ENCODE results near the gene LGALS3BP. TPM values are rescaled to one million over a fixed set of nuclear protein-coding genes. Genes with fewer than 3 reads are reported as not detected.

Gene LGALS3BP
- total and polyA plus RNA-seq, 2 donors (not counting 1 experiment from before 2014, with no cell fraction given), result 1.8 to 7.5 TPM

GRCh38 chr17:79000396-79001189 is 20.9 kb upstream of the LGALS3BP start:
- Mint-ChIP-seq H3K27me3 (no peaks in the 10 kb centered on the region), H3K4me3 (no peak overlapping the region), H3K27ac (no peak overlapping the region), H3K4me1 (peaks cover 7% of the 10 kb centered on the region), H3K9me3 (ENCODE audit: insufficient read depth) (no peaks in the 10 kb centered on the region)
- Histone ChIP-seq H3K9me3 (ENCODE audit: control extremely low read depth in 1 of 3, control insufficient read depth in 2 of 3, insufficient read depth in 1 of 3, low read length in 2 of 3) (no peaks in the 10 kb centered on the region), H3K27me3 (replicated peaks in 1 of 4; ENCODE audit: control extremely low read depth in 1 of 4, control insufficient read depth in 3 of 4, insufficient read depth in 4 of 4, low read length in 3 of 4) (no peaks in the 10 kb centered on the region), H4K20me1 (ENCODE audit: control insufficient read depth, insufficient read depth, low read length, poor library complexity, severe bottlenecking) (peaks cover 85% of the 10 kb centered on the region), H2AFZ (ENCODE audit: insufficient read depth, low read depth, low read length, poor library complexity, severe bottlenecking) (no peak overlapping the region), H3K36me3 (replicated peaks in 1 of 2; ENCODE audit: control extremely low read depth in 1 of 2, control insufficient read depth in 1 of 2, extremely low read depth in 1 of 2, insufficient read depth in 2 of 2, low read length in 1 of 2) (peaks cover 0 to 60% of the 10 kb centered on the region in 2 experiments), H3K27ac (ENCODE audit: low read length in 2 of 2) (no peak overlapping the region), H3K4me1 (ENCODE audit: control insufficient read depth in 2 of 2, insufficient read depth in 2 of 2, low read length in 2 of 2) (peaks cover 0 to 3% of the 10 kb centered on the region in 2 donors), H3K9ac (ENCODE audit: low read length) (no peak overlapping the region), H3K79me2 (ENCODE audit: control insufficient read depth, insufficient read depth, low read length) (peaks cover 53% of the 10 kb centered on the region), H3K4me3 (ENCODE audit: control extremely low read depth in 1 of 5, extremely low read depth in 1 of 5, insufficient read depth in 1 of 5, low read depth in 2 of 5, low read length in 4 of 5) (no peak overlapping the region), H3K4me2 (replicated peaks; ENCODE audit: low read depth, low read length, poor library complexity, severe bottlenecking) (no peak overlapping the region)
- 95% methylated on average over 25 of the region's 25 CpGs for WGBS (ENCODE audit: insufficient coverage)
- no peak for TF ChIP-seq EZH2 (IDR thresholded peaks at IDR 0.05; ENCODE audit: borderline replicate concordance, insufficient read depth, low read depth, low read length, poor library complexity, severe bottlenecking)
- TF ChIP-seq, protein P1, sequence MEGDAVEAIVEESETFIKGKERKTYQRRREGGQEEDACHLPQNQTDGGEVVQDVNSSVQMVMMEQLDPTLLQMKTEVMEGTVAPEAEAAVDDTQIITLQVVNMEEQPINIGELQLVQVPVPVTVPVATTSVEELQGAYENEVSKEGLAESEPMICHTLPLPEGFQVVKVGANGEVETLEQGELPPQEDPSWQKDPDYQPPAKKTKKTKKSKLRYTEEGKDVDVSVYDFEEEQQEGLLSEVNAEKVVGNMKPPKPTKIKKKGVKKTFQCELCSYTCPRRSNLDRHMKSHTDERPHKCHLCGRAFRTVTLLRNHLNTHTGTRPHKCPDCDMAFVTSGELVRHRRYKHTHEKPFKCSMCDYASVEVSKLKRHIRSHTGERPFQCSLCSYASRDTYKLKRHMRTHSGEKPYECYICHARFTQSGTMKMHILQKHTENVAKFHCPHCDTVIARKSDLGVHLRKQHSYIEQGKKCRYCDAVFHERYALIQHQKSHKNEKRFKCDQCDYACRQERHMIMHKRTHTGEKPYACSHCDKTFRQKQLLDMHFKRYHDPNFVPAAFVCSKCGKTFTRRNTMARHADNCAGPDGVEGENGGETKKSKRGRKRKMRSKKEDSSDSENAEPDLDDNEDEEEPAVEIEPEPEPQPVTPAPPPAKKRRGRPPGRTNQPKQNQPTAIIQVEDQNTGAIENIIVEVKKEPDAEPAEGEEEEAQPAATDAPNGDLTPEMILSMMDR (IDR thresholded peaks at IDR 0.05), result no peak
- no peak for DNase-seq
- no peak for ATAC-seq (ENCODE audit: low read depth)
- intact Hi-C loops (cut with micrococcal nuclease), result no loop called here
- ChIA-PET CTCF (interaction anchor here (1.1 kb wide), 1 partner anchor 42 kb away, joined by 4 read pairs; no protein-coding TSS in a partner anchor), POLR2A (no interaction called here)

DNA sequence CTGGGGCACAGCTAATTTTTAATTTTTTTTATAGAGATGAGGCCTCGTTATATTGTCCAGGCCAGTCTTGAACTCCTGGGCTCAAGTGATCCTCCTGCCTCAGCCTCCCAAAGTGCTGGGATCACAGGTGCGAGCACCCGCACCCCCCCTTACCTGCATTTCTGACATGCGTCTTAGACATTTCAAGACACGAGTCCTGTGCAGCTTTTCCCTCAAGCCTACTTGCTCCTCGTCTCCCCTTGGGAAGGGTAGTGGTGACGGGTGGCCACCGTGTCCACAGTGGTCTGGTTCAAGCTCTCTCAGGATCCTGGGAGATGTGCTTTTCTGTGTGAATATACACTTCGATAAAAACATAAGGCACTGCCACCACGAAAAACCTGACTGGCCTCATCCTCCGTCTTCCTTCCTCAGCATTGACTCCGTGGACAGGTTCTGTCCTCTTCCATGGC is 20.2 kb upstream of the LGALS3BP start:
- no peak overlapping the region for H3K4me3 ChIP-seq (ENCODE audit: control extremely low read depth in 1 of 5, extremely low read depth in 1 of 5, insufficient read depth in 1 of 5, low read depth in 2 of 5, low read length in 4 of 5)
- ChIA-PET CTCF (interaction anchor here (0.6 to 1.1 kb wide), 3 partner anchors 42 to 557 kb away, joined by 3 to 4 read pairs (median 4); no protein-coding TSS in a partner anchor), POLR2A (no interaction called here)
- intact Hi-C loops (cut with micrococcal nuclease), result loop anchor here (10.0 kb wide), 1 partner anchor 45 kb away; no protein-coding TSS in a partner anchor
- DNase-seq (no peak), ATAC-seq (ENCODE audit: low read depth) (no peak)
- H3K36me3 ChIP-seq (replicated peaks in 1 of 2; ENCODE audit: control extremely low read depth in 1 of 2, control insufficient read depth in 1 of 2, extremely low read depth in 1 of 2, insufficient read depth in 2 of 2, low read length in 1 of 2), result peaks cover 0 to 57% of the 10 kb centered on the region in 2 experiments
- WGBS (ENCODE audit: insufficient coverage), result over 99% methylated on average over 12 of the region's 12 CpGs
- Mint-ChIP-seq H3K4me3 (no peak overlapping the region), H3K9me3 (ENCODE audit: insufficient read depth) (no peaks in the 10 kb centered on the region), H3K27ac (no peak overlapping the region), H3K27me3 (no peaks in the 10 kb centered on the region), H3K4me1 (peaks cover 6% of the 10 kb centered on the region)
- no peak overlapping the region for H3K9ac ChIP-seq (ENCODE audit: low read length)
- H3K79me2 ChIP-seq (ENCODE audit: control insufficient read depth, insufficient read depth, low read length), result peaks cover 47% of the 10 kb centered on the region
- TF ChIP-seq EZH2 (IDR thresholded peaks at IDR 0.05; ENCODE audit: borderline replicate concordance, insufficient read depth, low read depth, low read length, poor library complexity, severe bottlenecking), result no peak
- TF ChIP-seq, protein P1 (IDR thresholded peaks at IDR 0.05), result no peak
- no peak overlapping the region for H3K4me2 ChIP-seq (replicated peaks; ENCODE audit: low read depth, low read length, poor library complexity, severe bottlenecking)
- H2AFZ ChIP-seq (ENCODE audit: insufficient read depth, low read depth, low read length, poor library complexity, severe bottlenecking), result no peak overlapping the region
- H3K27me3 ChIP-seq (replicated peaks in 1 of 4; ENCODE audit: control extremely low read depth in 1 of 4, control insufficient read depth in 3 of 4, insufficient read depth in 4 of 4, low read length in 3 of 4), result no peaks in the 10 kb centered on the region
- peaks cover 85% of the 10 kb centered on the region for H4K20me1 ChIP-seq (ENCODE audit: control insufficient read depth, insufficient read depth, low read length, poor library complexity, severe bottlenecking)
- no peak overlapping the region for H3K27ac ChIP-seq (ENCODE audit: low read length in 2 of 2)
- H3K4me1 ChIP-seq (ENCODE audit: control insufficient read depth in 2 of 2, insufficient read depth in 2 of 2, low read length in 2 of 2), result no peaks in the 10 kb centered on the region
- H3K9me3 ChIP-seq (ENCODE audit: control extremely low read depth in 1 of 3, control insufficient read depth in 2 of 3, insufficient read depth in 1 of 3, low read length in 2 of 3), result no peaks in the 10 kb centered on the region
